PFSK-1 (cell line): Measurements from ENCODE around the gene NPAS2.

Experiments
- FOXP2 ChIP-seq: optimal IDR thresholded peaks from 2 replicates; pipeline ENCODE3; 2011; ENCODE audit warnings: borderline replicate concordance, control low read depth, inconsistent platforms; ENCODE audit not compliant: insufficient read depth; ENCODE audit errors: extremely low read length, extremely low read depth
- POLR2AphosphoS5 ChIP-seq: IDR thresholded peaks from 2 replicates; pipeline ENCODE4 v1.6.1; 2012; ENCODE audit warnings: low read depth, mild to moderate bottlenecking, control low read depth, low read length, moderate library complexity
- REST ChIP-seq, 2 experiments: IDR thresholded peaks; 2 replicates each; pipeline versions ENCODE4 v1.6.1 to v1.8.0; 2011 to 2012; ENCODE audit warnings: low read depth in 2 of 2, low read length in 2 of 2, control low read depth in 1 of 2, inconsistent platforms in 1 of 2, mild to moderate bottlenecking in 1 of 2, moderate library complexity in 1 of 2; ENCODE audit not compliant: insufficient read depth in 1 of 2
- SIN3A ChIP-seq: IDR thresholded peaks from 2 replicates; pipeline ENCODE4 v1.6.1; 2012; ENCODE audit warnings: mild to moderate bottlenecking, low read length, moderate library complexity, borderline replicate concordance; ENCODE audit not compliant: insufficient read depth
- TAF1 ChIP-seq: IDR thresholded peaks from 2 replicates; pipeline ENCODE4 v1.6.1; 2012; ENCODE audit warnings: low read length, control low read depth, borderline replicate concordance; ENCODE audit not compliant: insufficient read depth

NPAS2 gene

GRCh38 chr2:100809506-100809905 lies 10.4 kb upstream of the NPAS2 start:
- TF ChIP-seq FOXP2 (no peak), REST (IDR thresholded peaks at IDR 0.05; ENCODE audit: insufficient read depth in 1 of 2, low read depth in 2 of 2, low read length in 2 of 2) (no peak), POLR2AphosphoS5 (no peak), TAF1 (no peak), SIN3A (no peak)

DNA sequence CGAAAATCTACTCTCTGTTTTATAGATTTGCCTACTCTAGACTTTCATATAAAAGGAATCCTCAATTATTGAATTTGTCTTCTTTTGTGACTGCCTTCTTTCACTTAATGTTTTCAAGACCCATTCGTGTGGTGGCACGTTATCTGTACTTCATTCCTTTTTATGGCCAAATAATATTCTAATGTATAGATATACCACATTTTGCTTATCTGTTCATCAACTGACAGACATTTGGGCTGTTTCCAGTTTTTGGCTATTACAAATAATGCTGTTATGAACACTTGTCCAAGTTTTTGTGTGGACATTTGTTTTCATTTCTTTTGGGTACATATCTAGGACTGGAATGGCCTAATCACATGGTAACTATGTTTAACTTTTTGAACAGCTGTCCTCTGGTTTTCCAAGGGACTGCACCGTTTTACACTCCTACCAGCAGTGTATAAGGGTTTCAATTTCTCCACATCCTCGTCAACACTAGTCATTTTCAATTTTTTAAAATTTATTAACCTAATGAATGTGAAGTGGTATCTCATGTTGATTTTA lies 9.3 kb upstream of the NPAS2 start:
- no peak for TF ChIP-seq FOXP2
- no peak for TF ChIP-seq POLR2AphosphoS5
- no peak for TF ChIP-seq SIN3A
- TF ChIP-seq REST (IDR thresholded peaks at IDR 0.05; ENCODE audit: insufficient read depth in 1 of 2, low read depth in 2 of 2, low read length in 2 of 2) = no peak
- TF ChIP-seq TAF1 = no peak

DNA sequence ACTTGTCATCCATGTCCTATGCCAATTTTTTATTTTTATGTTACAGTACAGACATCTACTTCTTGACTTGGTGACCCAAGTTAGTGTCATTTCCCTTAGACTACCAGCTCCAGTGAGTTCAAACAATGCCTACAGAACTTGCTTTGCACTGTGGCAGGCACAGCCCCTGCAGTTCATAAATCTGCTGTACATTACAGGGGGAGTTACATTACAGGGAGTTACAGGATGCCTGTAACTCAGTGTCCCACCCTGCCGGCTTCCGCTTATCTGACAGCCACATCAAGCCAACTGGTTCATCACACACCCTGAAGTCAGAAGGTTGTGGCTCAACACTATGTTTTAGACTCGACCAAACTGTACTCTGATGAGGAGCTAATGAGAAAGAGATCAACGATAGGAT lies 7.8 kb upstream of the NPAS2 start:
- TF ChIP-seq FOXP2 = no peak

DNA sequence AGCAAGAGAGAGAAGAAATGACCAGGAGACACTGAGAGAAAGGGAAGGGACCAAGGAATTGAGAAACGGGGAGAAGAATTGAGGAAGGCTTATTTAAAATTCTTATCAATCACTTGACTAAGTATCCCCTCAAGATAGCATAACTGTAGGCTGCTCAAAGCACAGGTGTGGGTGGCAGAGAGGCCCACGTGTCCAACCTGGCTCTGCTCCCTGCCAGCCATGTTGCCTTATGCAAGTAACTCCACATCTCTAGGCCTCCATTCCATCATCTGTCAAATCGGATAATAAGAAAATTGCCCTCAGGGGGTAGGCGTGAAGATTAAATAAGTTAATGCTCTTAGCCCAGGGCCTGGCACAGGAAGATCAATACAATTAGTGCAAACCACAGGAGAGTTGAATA lies 7.4 kb upstream of the NPAS2 start:
- TF ChIP-seq POLR2AphosphoS5 = no peak
- no peak for TF ChIP-seq SIN3A
- TF ChIP-seq FOXP2 = no peak
- no peak for TF ChIP-seq REST (IDR thresholded peaks at IDR 0.05; ENCODE audit: insufficient read depth in 1 of 2, low read depth in 2 of 2, low read length in 2 of 2)
- no peak for TF ChIP-seq TAF1

- TF ChIP-seq POLR2AphosphoS5 (no peak), TAF1 (no peak), SIN3A (no peak), FOXP2 (no peak), REST (IDR thresholded peaks at IDR 0.05; ENCODE audit: insufficient read depth in 1 of 2, low read depth in 2 of 2, low read length in 2 of 2) (no peak)
Measured at GRCh38 chr2:100813527-100813926, 6.4 kb upstream of the NPAS2 start.
